GM23338 (cell line): Measurements from ENCODE around the gene KCNJ3. TPM values are rescaled to one million over a fixed set of nuclear protein-coding genes. Genes with fewer than 3 reads are reported as not detected.

Experiments
- ATAC-seq: fragments of 200-7000 bp; cut with Tn5 transposase; 3 replicates; pipeline ENCODE4 v1.9.1; 2020
- DNase-seq: peaks from one replicate; pipeline ENCODE4 v3.0.0-alpha.2; 2015; ENCODE audit warnings: low spot score
- H2AFZ ChIP-seq: fragments of 200-600 bp; sonication (generic); 2 replicates; pipeline ENCODE4 v1.8.0; 2016; ENCODE audit warnings: antibody characterized with exemption, mild to moderate bottlenecking, moderate library complexity
- H3F3A ChIP-seq: fragments of 200-600 bp; sonication (generic); replicated peaks from 2 replicates; pipeline ENCODE4 v1.8.0; 2017; ENCODE audit warnings: antibody characterized with exemption, mixed run types, low read depth
- H3K27ac ChIP-seq: fragments of 200-600 bp; sonication (generic); 2 replicates; pipeline ENCODE4 v1.6.1; 2016; ENCODE audit warnings: low read depth
- H3K27me3 ChIP-seq: fragments of 200-600 bp; sonication (generic); 2 replicates; pipeline ENCODE4 v1.8.0; 2016; ENCODE audit warnings: mild to moderate bottlenecking, mixed run types, moderate library complexity; ENCODE audit not compliant: insufficient read depth
- H3K36me3 ChIP-seq: fragments of 200-600 bp; sonication (generic); 2 replicates; pipeline ENCODE4 v1.8.0; 2016; ENCODE audit warnings: mild to moderate bottlenecking; ENCODE audit not compliant: insufficient read depth
- H3K4me1 ChIP-seq: fragments of 200-600 bp; sonication (generic); 2 replicates; pipeline ENCODE4 v1.8.0; 2016; ENCODE audit warnings: mild to moderate bottlenecking, moderate library complexity; ENCODE audit not compliant: insufficient read depth
- H3K4me2 ChIP-seq: fragments of 200-600 bp; sonication (generic); 2 replicates; pipeline ENCODE4 v1.7.1; 2017; ENCODE audit warnings: mixed run types
- H3K4me3 ChIP-seq: fragments of 200-600 bp; sonication (generic); 2 replicates; pipeline ENCODE4 v1.6.1; 2016; ENCODE audit warnings: mixed run types
- H3K79me2 ChIP-seq: fragments of 200-600 bp; sonication (generic); replicated peaks from 2 replicates; pipeline ENCODE4 v1.8.0; 2017; ENCODE audit warnings: mild to moderate bottlenecking; ENCODE audit not compliant: insufficient read depth
- H3K9me2 ChIP-seq: fragments of 200-600 bp; sonication (generic); 2 replicates; pipeline ENCODE4 v1.8.0; 2017; ENCODE audit not compliant: insufficient read depth
- H4K20me1 ChIP-seq: fragments of 200-600 bp; sonication (generic); replicated peaks from 2 replicates; pipeline ENCODE4 v1.8.0; 2017; ENCODE audit warnings: mild to moderate bottlenecking; ENCODE audit not compliant: insufficient read depth
- H3K27ac Mint-ChIP-seq: 2 replicates; pipeline ENCODE4 v1.8.0; 2020; ENCODE audit warnings: inconsistent platforms, mild to moderate bottlenecking, moderate library complexity, mixed read lengths
- H3K27me3 Mint-ChIP-seq: 3 replicates; pipeline ENCODE4 v1.8.0; 2022; ENCODE audit warnings: low read depth, mild to moderate bottlenecking, moderate library complexity, mixed read lengths, inconsistent platforms; ENCODE audit not compliant: insufficient read depth, poor library complexity
- H3K36me3 Mint-ChIP-seq: 3 replicates; pipeline ENCODE4 v1.8.0; 2021; ENCODE audit warnings: low read depth, mild to moderate bottlenecking, inconsistent platforms, moderate library complexity, mixed read lengths
- H3K4me1 Mint-ChIP-seq: 3 replicates; pipeline ENCODE4 v1.8.0; 2020; ENCODE audit warnings: mild to moderate bottlenecking, inconsistent platforms, mixed read lengths
- H3K4me3 Mint-ChIP-seq: 3 replicates; pipeline ENCODE4 v1.8.0; 2021; ENCODE audit warnings: moderate library complexity, mild to moderate bottlenecking, inconsistent platforms, mixed read lengths
- H3K9me3 Mint-ChIP-seq: 3 replicates; pipeline ENCODE4 v1.8.0; 2020; ENCODE audit warnings: moderate library complexity, mild to moderate bottlenecking, inconsistent platforms, mixed read lengths
- CREB1 ChIP-seq: fragments of 250-450 bp; sonication (Bioruptor Pico); IDR thresholded peaks from 2 replicates; pipeline ENCODE4 v1.5.0; 2020; ENCODE audit warnings: low read depth, mild to moderate bottlenecking, moderate library complexity
- EZH2 ChIP-seq: fragments of 200-600 bp; sonication (generic); IDR thresholded peaks from one replicate; pipeline ENCODE4 v1.8.0; 2017; ENCODE audit warnings: antibody characterized with exemption, mild to moderate bottlenecking, low read depth; ENCODE audit not compliant: unreplicated experiment
- JUNB ChIP-seq: IDR thresholded peaks from one replicate; pipeline ENCODE4 v1.6.1; 2016; ENCODE audit warnings: antibody characterized with exemption; ENCODE audit not compliant: unreplicated experiment
- NANOG ChIP-seq: IDR thresholded peaks from 2 replicates; pipeline ENCODE4 v1.6.1; 2016; ENCODE audit warnings: antibody characterized with exemption, borderline replicate concordance
- POLR2AphosphoS5 ChIP-seq: IDR thresholded peaks from 2 replicates; pipeline ENCODE4 v1.6.1; 2016; ENCODE audit warnings: antibody characterized with exemption, low read depth
- ZNF114 ChIP-seq: fragments of 250-450 bp; sonication (Bioruptor Pico); IDR thresholded peaks from 2 replicates; pipeline ENCODE4 v1.5.0; 2020; ENCODE audit warnings: mild to moderate bottlenecking, moderate library complexity
- ZNF331 ChIP-seq: fragments of 250-450 bp; sonication (Bioruptor Pico); IDR thresholded peaks from 2 replicates; pipeline ENCODE4 v1.5.0; 2020; ENCODE audit warnings: low read depth, mild to moderate bottlenecking, moderate library complexity
- long read RNA-seq: library from polyadenylated mRNA; unstranded; transcript quantifications from one replicate; pipeline ENCODE4 v2.0.0, GENCODE V29; 2020; ENCODE audit not compliant: unreplicated experiment
- polyA plus RNA-seq: library from polyadenylated mRNA; unstranded; fragments of >200 nt; fragmentation: Nextera tagmentation; extraction: Ambion mirVana; gene quantifications from 2 replicates; pipeline ENCODE4 v1.2.1, GENCODE V29; 2016
- total RNA-seq: library from RNA; depleted of rRNA; stranded (reverse); fragments of >200 nt; shearing (Covaris generic); gene quantifications from 2 replicates; pipeline ENCODE4 v1.2.3, GENCODE V29; 2014; rRNA removed
- TF ChIP-seq, protein P1 (sequence below), 2 experiments: fragments of 200-600 bp in 1 of 2; sonication (generic) in 1 of 2; conservative IDR thresholded peaks; 2 replicates each; pipeline versions ENCODE4 v1.5.1 to v1.6.1; 2016 to 2017; ENCODE audit warnings: antibody characterized with exemption in 2 of 2, low read depth in 2 of 2, mild to moderate bottlenecking in 2 of 2, moderate library complexity in 1 of 2
- TF ChIP-seq, protein P2 (sequence below): fragments of 250-450 bp; sonication (Bioruptor Pico); IDR thresholded peaks from 2 replicates; pipeline ENCODE4 v1.5.0; 2020; ENCODE audit warnings: mild to moderate bottlenecking, moderate library complexity
- TF ChIP-seq, protein P3 (sequence below): IDR thresholded peaks from 2 replicates; pipeline ENCODE4 v1.6.1; 2016; ENCODE audit warnings: antibody characterized with exemption

KCNJ3 gene, protein sequence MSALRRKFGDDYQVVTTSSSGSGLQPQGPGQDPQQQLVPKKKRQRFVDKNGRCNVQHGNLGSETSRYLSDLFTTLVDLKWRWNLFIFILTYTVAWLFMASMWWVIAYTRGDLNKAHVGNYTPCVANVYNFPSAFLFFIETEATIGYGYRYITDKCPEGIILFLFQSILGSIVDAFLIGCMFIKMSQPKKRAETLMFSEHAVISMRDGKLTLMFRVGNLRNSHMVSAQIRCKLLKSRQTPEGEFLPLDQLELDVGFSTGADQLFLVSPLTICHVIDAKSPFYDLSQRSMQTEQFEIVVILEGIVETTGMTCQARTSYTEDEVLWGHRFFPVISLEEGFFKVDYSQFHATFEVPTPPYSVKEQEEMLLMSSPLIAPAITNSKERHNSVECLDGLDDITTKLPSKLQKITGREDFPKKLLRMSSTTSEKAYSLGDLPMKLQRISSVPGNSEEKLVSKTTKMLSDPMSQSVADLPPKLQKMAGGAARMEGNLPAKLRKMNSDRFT
- total RNA-seq (0.28 and 0.74 TPM in 2 replicates), polyA plus RNA-seq (0.05 and 0.19 TPM in 2 replicates)
- long read RNA-seq = 0 reads

DNA sequence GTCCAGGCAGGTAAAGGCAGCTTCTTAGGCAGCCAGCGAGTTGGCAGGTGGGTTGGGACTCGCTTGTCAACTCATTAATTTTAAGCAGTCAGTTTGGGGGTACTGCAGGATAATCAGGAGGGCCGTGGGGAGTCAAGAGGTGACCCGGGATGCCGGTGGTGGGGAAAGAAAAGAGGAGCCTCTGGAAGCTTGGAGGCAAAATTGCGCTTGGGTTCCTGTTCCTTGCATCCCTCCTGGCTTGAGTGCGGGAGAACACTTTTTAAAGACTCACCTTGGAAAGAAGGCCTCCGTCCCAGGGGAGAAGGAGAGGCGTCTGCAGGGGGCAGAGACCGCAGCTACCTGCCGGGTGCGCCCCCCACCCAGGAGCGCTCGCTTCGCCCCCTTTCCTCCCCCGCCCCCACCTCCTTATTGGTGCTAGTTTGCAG is at the start of gene KCNJ3:
Gene KCNJ3, plus strand, starts transcription at position 400 of the 425 bp plus-strand sequence. CDS start 81 bp downstream, outside the sequence.
- no peaks in the 10 kb centered on the region for H4K20me1 ChIP-seq
- H3K79me2 ChIP-seq = no peaks in the 10 kb centered on the region
- peak within 1 kb of the TSS; percentile 98 for H2AFZ ChIP-seq
- peaks cover 28% of the 10 kb centered on the region for H3K27me3 Mint-ChIP-seq
- H3K9me3 Mint-ChIP-seq = no peaks in the 10 kb centered on the region
- ATAC-seq (peak; percentile 11), DNase-seq (peak; percentile 51)
- H3K27me3 ChIP-seq = peaks cover 56% of the 10 kb centered on the region
- peak within 1 kb of the TSS; percentile 80 for H3K4me2 ChIP-seq
- no peaks in the 10 kb centered on the region for H3K36me3 ChIP-seq
- H3K4me1 Mint-ChIP-seq = peaks cover 15% of the 10 kb centered on the region; the same call in 2 of the 3 replicates
- peak within 1 kb of the TSS; percentile 81 for H3K4me3 Mint-ChIP-seq
- TF ChIP-seq CREB1 = no peak
- TF ChIP-seq EZH2 = peak; percentile 32
- no peak within 1 kb of the TSS for H3K27ac ChIP-seq
- peak within 1 kb of the TSS; percentile 72 for H3K4me3 ChIP-seq
- H3F3A ChIP-seq = no peaks in the 10 kb centered on the region
- H3K9me2 ChIP-seq = no peaks in the 10 kb centered on the region
- no peak within 1 kb of the TSS for H3K27ac Mint-ChIP-seq
- H3K36me3 Mint-ChIP-seq = no peaks in the 10 kb centered on the region; the same call in 2 of the 3 replicates
- H3K4me1 ChIP-seq = peaks cover 7% of the 10 kb centered on the region; the same call in 1 of the 2 replicates

DNA sequence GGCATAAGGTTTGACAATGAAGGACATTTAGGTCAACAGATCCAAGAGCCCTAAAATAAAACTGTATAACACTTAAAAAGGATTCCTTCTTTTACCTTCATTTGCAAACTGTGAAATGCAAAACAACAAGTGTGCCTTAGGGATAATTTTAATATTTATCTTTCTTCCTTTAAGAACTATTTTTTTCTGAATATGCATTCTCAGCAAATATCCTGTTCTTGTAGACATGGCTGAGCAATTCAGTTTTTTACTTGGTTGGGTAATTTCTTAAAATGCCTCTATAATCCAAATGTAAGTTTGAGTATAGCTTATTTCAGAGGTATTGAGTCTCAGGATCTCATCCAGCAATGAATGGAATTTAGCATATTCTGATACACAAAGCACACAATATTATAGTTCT is 43.0 kb upstream of the KCNJ3 start:
- peaks cover 7% of the 10 kb centered on the region; the same call in 2 of the 3 replicates for H3K4me1 Mint-ChIP-seq
- Histone ChIP-seq H3K36me3 (no peaks in the 10 kb centered on the region), H4K20me1 (no peaks in the 10 kb centered on the region), H3K4me3 (no peak overlapping the region), H3K27me3 (no peaks in the 10 kb centered on the region), H3K4me2 (no peak overlapping the region), H3K9me2 (no peaks in the 10 kb centered on the region), H3K27ac (no peak overlapping the region), H2AFZ (no peak overlapping the region), H3K79me2 (no peaks in the 10 kb centered on the region), H3K4me1 (peaks cover 22% of the 10 kb centered on the region), H3F3A (no peaks in the 10 kb centered on the region)
- no peak overlapping the region for H3K27ac Mint-ChIP-seq
- no peak overlapping the region for H3K4me3 Mint-ChIP-seq
- H3K27me3 Mint-ChIP-seq = no peaks in the 10 kb centered on the region
- DNase-seq = no peak
- ATAC-seq = no peak
- no peaks in the 10 kb centered on the region for H3K36me3 Mint-ChIP-seq
- no peaks in the 10 kb centered on the region for H3K9me3 Mint-ChIP-seq
- TF ChIP-seq, protein P1, sequence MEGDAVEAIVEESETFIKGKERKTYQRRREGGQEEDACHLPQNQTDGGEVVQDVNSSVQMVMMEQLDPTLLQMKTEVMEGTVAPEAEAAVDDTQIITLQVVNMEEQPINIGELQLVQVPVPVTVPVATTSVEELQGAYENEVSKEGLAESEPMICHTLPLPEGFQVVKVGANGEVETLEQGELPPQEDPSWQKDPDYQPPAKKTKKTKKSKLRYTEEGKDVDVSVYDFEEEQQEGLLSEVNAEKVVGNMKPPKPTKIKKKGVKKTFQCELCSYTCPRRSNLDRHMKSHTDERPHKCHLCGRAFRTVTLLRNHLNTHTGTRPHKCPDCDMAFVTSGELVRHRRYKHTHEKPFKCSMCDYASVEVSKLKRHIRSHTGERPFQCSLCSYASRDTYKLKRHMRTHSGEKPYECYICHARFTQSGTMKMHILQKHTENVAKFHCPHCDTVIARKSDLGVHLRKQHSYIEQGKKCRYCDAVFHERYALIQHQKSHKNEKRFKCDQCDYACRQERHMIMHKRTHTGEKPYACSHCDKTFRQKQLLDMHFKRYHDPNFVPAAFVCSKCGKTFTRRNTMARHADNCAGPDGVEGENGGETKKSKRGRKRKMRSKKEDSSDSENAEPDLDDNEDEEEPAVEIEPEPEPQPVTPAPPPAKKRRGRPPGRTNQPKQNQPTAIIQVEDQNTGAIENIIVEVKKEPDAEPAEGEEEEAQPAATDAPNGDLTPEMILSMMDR (conservative IDR thresholded peaks at IDR 0.05; ENCODE audit: low read depth in 2 of 2) = no peak
- TF ChIP-seq NANOG (no peak), JUNB (no peak), ZNF114 (CRISPR knock-in tag) (no peak), POLR2AphosphoS5 (no peak), EZH2 (no peak), ZNF331 (no peak)
- TF ChIP-seq, protein P2, sequence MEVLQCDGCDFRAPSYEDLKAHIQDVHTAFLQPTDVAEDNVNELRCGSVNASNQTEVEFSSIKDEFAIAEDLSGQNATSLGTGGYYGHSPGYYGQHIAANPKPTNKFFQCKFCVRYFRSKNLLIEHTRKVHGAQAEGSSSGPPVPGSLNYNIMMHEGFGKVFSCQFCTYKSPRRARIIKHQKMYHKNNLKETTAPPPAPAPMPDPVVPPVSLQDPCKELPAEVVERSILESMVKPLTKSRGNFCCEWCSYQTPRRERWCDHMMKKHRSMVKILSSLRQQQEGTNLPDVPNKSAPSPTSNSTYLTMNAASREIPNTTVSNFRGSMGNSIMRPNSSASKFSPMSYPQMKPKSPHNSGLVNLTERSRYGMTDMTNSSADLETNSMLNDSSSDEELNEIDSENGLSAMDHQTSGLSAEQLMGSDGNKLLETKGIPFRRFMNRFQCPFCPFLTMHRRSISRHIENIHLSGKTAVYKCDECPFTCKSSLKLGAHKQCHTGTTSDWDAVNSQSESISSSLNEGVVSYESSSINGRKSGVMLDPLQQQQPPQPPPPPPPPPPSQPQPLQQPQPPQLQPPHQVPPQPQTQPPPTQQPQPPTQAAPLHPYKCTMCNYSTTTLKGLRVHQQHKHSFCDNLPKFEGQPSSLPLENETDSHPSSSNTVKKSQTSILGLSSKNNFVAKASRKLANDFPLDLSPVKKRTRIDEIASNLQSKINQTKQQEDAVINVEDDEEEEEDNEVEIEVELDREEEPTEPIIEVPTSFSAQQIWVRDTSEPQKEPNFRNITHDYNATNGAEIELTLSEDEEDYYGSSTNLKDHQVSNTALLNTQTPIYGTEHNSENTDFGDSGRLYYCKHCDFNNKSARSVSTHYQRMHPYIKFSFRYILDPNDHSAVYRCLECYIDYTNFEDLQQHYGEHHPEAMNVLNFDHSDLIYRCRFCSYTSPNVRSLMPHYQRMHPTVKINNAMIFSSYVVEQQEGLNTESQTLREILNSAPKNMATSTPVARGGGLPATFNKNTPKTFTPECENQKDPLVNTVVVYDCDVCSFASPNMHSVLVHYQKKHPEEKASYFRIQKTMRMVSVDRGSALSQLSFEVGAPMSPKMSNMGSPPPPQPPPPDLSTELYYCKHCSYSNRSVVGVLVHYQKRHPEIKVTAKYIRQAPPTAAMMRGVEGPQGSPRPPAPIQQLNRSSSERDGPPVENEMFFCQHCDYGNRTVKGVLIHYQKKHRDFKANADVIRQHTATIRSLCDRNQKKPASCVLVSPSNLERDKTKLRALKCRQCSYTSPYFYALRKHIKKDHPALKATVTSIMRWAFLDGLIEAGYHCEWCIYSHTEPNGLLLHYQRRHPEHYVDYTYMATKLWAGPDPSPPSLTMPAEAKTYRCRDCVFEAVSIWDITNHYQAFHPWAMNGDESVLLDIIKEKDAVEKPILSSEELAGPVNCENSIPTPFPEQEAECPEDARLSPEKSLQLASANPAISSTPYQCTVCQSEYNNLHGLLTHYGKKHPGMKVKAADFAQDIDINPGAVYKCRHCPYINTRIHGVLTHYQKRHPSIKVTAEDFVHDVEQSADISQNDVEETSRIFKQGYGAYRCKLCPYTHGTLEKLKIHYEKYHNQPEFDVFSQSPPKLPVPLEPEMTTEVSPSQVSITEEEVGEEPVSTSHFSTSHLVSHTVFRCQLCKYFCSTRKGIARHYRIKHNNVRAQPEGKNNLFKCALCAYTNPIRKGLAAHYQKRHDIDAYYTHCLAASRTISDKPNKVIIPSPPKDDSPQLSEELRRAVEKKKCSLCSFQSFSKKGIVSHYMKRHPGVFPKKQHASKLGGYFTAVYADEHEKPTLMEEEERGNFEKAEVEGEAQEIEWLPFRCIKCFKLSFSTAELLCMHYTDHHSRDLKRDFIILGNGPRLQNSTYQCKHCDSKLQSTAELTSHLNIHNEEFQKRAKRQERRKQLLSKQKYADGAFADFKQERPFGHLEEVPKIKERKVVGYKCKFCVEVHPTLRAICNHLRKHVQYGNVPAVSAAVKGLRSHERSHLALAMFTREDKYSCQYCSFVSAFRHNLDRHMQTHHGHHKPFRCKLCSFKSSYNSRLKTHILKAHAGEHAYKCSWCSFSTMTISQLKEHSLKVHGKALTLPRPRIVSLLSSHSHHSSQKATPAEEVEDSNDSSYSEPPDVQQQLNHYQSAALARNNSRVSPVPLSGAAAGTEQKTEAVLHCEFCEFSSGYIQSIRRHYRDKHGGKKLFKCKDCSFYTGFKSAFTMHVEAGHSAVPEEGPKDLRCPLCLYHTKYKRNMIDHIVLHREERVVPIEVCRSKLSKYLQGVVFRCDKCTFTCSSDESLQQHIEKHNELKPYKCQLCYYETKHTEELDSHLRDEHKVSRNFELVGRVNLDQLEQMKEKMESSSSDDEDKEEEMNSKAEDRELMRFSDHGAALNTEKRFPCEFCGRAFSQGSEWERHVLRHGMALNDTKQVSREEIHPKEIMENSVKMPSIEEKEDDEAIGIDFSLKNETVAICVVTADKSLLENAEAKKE (CRISPR knock-in tag) = no peak
- TF ChIP-seq, protein P3, sequence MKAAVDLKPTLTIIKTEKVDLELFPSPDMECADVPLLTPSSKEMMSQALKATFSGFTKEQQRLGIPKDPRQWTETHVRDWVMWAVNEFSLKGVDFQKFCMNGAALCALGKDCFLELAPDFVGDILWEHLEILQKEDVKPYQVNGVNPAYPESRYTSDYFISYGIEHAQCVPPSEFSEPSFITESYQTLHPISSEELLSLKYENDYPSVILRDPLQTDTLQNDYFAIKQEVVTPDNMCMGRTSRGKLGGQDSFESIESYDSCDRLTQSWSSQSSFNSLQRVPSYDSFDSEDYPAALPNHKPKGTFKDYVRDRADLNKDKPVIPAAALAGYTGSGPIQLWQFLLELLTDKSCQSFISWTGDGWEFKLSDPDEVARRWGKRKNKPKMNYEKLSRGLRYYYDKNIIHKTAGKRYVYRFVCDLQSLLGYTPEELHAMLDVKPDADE = no peak
